Activated CD4-positive, alpha-beta T cell treated with anti-CD3 and anti-CD28 coated beads, Interleukin-2, amount 10 ng/mL, durations not matched to agents 24 days and 14 days (primary cell): ENCODE data around the gene MIEN1. TPM values are rescaled to one million over a fixed set of nuclear protein-coding genes. Genes with fewer than 3 reads are reported as not detected.

ENCODE experiments used
- DNase-seq: peaks from one replicate; pipeline ENCODE4 v3.0.0; 2022
- H3K27ac Mint-ChIP-seq: one replicate; pipeline ENCODE4 v1.8.0; 2022; ENCODE audit warnings: mild to moderate bottlenecking, mixed read lengths
- H3K27me3 Mint-ChIP-seq: one replicate; pipeline ENCODE4 v1.8.0; 2022; ENCODE audit warnings: mixed read lengths
- H3K36me3 Mint-ChIP-seq: one replicate; pipeline ENCODE4 v1.8.0; 2022; ENCODE audit warnings: low read depth, mild to moderate bottlenecking, mixed read lengths
- H3K4me1 Mint-ChIP-seq: one replicate; pipeline ENCODE4 v1.8.0; 2021; ENCODE audit warnings: mixed read lengths
- H3K4me3 Mint-ChIP-seq: one replicate; pipeline ENCODE4 v1.8.0; 2022; ENCODE audit warnings: mild to moderate bottlenecking, moderate library complexity, mixed read lengths
- H3K9me3 Mint-ChIP-seq: one replicate; pipeline ENCODE4 v1.8.0; 2021; ENCODE audit warnings: mixed read lengths
- intact Hi-C: fragments of 100-400 bp; cut with micrococcal nuclease; formaldehyde crosslinking; loops from one replicate; pipeline ENCODE4 v1.15.1; 2023
- total RNA-seq: library from RNA; stranded (reverse); gene quantifications from 2 replicates; pipeline ENCODE4 v1.2.3, GENCODE V29; 2022

MIEN1 gene
- total RNA-seq, 1 donor from 2014 or later: 29.8 TPM

DNA sequence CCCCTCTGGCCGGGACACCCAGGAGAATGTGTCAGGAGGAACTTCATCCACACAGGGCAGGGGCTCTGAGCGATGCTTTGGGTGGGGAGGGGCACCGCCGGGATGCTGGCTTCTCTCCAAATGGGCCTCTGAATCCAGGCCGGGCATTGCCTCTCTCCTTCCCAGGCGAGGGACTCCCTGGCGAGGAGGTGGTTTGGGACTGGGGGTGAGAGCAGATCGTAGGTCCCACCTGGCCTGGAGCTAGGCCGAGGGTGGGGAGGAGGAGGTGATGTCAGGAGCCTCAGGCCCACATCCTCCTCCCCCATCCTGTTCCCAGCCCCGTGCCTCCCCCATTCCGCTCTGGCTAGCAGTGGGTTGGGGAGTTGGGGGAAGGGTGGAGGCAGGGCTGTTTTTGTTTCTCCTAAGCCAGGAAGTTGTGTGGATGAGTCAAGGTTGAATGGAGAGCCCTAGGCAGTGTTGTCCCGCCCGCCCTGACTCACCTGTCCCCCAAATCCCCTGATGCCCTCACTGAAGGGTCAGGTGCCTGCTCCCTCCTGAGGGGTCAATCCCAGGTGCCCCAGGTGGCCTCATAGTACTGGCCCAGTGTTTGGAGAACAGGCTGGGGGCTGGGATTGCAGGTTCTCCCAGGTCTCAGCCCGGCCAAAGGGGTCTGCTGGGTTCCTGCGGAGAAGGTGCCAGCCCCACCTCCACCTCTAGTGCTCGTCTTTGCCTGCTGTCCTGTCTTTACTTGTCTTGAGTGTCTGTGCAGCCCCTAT lies 10.2 kb upstream of the MIEN1 start:
- Mint-ChIP-seq H3K9me3 (no peaks in the 10 kb centered on the region), H3K27me3 (peaks cover 15% of the 10 kb centered on the region), H3K4me1 (peaks cover 25% of the 10 kb centered on the region), H3K4me3 (no peak overlapping the region), H3K27ac (peak overlapping the region; percentile 45), H3K36me3 (no peaks in the 10 kb centered on the region)
- intact Hi-C loops: loop anchor here (5.0 kb wide), 1 partner anchor 48 kb away; no protein-coding TSS in a partner anchor
- DNase-seq: peak; percentile 65

DNA sequence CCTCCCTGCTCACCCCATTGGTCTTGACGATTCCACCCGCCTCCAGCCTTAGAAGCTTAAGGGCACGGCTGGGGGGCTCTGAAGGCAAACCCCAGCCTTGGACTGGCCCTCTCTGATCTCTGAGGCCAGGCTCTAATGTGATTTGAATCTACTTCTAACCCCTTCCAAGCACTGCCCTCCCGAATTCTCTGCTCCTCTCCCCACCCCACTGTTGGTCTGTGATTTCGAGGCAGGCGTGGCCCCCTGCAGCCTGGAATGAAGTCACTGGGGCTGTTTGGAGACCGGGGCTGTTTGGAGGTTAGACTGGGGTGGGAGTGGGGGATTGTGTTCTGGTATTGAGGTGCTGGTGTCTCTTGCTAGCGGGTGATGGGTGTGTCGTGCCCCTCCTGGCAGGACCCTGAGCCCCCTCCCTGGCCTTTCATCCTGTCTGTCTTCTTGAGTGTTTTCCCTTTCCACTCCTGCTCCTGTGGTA lies 9.6 kb upstream of the MIEN1 start:
- H3K4me3 Mint-ChIP-seq: no peak overlapping the region
- no peak for DNase-seq
- peaks cover 25% of the 10 kb centered on the region for H3K4me1 Mint-ChIP-seq
- H3K27me3 Mint-ChIP-seq: peaks cover 16% of the 10 kb centered on the region
- intact Hi-C loops: loop anchor here (5.0 kb wide), 1 partner anchor 48 kb away; no protein-coding TSS in a partner anchor
- no peaks in the 10 kb centered on the region for H3K9me3 Mint-ChIP-seq
- no peaks in the 10 kb centered on the region for H3K36me3 Mint-ChIP-seq
- H3K27ac Mint-ChIP-seq: peak overlapping the region; percentile 45

DNA sequence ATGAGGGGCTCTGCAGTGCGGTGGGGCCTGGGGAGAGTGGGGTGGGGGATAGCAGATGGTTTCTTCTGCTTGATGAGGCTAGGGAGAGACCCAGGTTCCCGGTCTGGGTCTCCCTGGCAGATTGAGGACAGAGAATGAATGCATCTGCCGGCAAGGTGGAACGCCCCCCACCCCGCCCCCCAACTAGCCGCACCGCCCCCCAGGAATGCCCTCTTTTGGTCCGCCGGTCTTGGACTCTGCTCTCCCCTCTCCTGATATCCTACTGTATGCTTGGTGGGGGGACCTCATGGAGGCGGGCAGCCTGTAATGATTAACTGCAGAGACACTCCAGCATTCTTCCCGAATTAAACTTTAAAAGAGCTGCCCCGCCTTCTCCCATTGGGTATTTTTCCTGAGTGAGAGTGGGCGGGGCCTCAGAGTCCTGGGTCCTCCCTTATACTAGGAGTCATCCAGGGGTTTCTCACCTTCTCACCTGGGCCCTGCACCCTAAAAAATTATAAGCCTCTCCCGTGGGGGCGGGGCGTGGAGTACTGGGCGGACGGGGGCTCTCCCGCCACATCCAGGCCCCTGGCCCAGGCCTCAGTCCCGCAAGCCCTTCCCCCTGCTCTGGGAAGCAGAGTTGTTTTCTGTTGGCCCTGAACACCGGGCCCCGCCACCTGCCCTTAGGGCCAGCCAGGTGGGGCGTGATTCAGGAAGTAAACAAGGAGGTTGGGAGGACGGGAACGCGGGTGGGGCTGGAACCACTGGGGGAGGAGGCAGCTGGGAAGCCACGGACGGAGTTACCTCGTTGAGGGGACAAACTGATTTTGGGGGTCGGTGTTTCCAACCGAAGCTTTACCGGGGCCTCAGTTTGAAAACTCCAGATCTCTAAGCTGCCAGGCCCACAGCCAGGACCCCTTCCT lies 8.9 kb upstream of the MIEN1 start:
- H3K27me3 Mint-ChIP-seq: peaks cover 18% of the 10 kb centered on the region
- H3K36me3 Mint-ChIP-seq: no peaks in the 10 kb centered on the region
- no peaks in the 10 kb centered on the region for H3K9me3 Mint-ChIP-seq
- H3K27ac Mint-ChIP-seq: no peak overlapping the region
- no peak for DNase-seq
- H3K4me3 Mint-ChIP-seq: peak overlapping the region; percentile 80
- peaks cover 25% of the 10 kb centered on the region for H3K4me1 Mint-ChIP-seq
- intact Hi-C loops: no loop called here

DNA sequence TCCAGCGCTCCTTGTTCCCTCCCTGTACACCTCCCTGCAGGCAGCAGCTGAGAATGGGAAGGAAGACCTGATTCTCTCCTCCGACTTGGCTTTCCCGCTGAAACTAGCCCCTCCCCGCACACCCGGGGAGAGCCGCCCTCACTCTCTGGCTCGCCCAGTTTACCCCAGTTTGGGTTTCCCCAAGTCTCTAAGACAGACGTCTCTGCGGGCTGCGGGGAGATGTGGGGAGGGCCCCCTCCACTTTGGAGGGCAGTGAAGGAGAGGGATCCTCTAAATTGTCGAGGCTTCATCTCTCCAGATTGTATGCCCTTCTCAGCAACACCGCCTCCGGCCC lies 8.2 kb upstream of the MIEN1 start:
- H3K4me1 Mint-ChIP-seq: peaks cover 25% of the 10 kb centered on the region
- H3K27ac Mint-ChIP-seq: peak overlapping the region; percentile 84
- H3K36me3 Mint-ChIP-seq: no peaks in the 10 kb centered on the region
- peak overlapping the region; percentile 80 for H3K4me3 Mint-ChIP-seq
- H3K9me3 Mint-ChIP-seq: no peaks in the 10 kb centered on the region
- peaks cover 18% of the 10 kb centered on the region for H3K27me3 Mint-ChIP-seq
- intact Hi-C loops: no loop called here
- peak; percentile 85 for DNase-seq

DNA sequence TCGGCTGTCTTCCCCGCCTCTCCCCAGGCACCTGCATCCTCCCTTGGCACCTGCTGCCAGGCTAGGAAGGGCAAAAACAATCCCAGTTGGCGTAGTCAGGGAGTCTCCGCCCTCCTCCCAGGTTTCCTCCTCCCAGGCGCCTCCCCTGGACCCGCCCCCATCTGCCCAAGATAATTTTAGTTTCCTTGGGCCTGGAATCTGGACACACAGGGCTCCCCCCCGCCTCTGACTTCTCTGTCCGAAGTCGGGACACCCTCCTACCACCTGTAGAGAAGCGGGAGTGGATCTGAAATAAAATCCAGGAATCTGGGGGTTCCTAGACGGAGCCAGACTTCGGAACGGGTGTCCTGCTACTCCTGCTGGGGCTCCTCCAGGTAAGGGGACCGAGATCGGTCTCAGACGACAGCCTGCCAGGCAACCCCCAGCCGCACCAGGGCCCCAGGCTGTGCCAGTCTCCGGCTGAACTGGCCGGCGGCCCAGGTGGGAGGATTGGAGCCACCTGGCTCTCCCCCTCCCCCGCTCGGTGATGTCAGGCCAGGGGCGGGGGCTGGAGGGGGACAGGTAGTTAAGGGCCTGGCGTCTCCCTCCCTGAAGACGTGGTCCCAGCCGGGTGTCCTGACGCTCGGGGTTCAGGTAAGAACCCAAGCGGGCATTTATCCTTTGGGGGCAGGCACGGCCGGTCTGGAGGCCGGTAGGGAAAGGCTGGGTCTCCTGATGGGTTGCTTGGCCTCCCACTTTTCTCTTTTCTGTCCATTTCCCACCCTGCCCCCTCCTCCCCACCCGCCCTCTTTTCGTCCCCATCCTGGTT lies 7.6 kb upstream of the MIEN1 start, which contains the start of gene GRB7:
GRB7 (plus strand) TSS at position 179 of the 808 bp plus-strand sequence. CDS start 4,364 bp downstream, outside the sequence.
- no peaks in the 10 kb centered on the region for H3K9me3 Mint-ChIP-seq
- intact Hi-C loops: no loop called here
- H3K4me1 Mint-ChIP-seq: peaks cover 25% of the 10 kb centered on the region
- DNase-seq: peak; percentile 64
- peak within 1 kb of the TSS; percentile 80 for H3K4me3 Mint-ChIP-seq
- H3K27ac Mint-ChIP-seq: peak within 1 kb of the TSS; percentile 84
- peaks cover 18% of the 10 kb centered on the region for H3K27me3 Mint-ChIP-seq
- H3K36me3 Mint-ChIP-seq: no peaks in the 10 kb centered on the region

DNA sequence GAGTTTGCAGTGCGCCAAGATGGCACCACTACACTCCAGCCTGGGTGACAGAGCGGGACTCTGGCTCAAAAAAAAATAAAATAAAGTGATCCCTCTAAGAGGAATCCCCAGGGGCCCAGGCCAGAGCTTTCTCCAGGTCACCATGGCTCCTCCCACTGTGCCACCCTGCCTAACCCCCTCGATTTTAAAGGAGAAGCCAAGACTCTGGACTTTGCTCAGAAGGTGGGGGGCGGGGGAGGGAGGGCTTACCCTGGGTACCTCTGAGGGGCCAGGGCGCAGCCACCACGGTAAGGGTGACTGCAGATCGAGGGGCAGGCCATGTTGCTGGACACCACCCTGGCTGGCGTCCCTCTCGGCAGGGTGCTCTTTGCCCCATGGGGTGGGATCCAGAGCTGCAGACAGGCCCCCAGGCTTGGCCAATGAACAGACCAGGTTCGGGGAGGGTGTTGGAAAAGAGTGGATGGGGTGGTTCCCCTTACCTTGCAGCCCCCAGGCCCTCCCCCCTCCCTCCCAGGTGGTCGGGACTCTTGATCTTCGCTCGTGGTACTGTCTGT lies 7.0 kb upstream of the MIEN1 start:
- DNase-seq: no peak
- no peak overlapping the region for H3K4me3 Mint-ChIP-seq
- H3K4me1 Mint-ChIP-seq: peaks cover 25% of the 10 kb centered on the region
- intact Hi-C loops: no loop called here
- H3K36me3 Mint-ChIP-seq: no peaks in the 10 kb centered on the region
- peaks cover 18% of the 10 kb centered on the region for H3K27me3 Mint-ChIP-seq
- H3K27ac Mint-ChIP-seq: no peak overlapping the region
- H3K9me3 Mint-ChIP-seq: no peaks in the 10 kb centered on the region

DNA sequence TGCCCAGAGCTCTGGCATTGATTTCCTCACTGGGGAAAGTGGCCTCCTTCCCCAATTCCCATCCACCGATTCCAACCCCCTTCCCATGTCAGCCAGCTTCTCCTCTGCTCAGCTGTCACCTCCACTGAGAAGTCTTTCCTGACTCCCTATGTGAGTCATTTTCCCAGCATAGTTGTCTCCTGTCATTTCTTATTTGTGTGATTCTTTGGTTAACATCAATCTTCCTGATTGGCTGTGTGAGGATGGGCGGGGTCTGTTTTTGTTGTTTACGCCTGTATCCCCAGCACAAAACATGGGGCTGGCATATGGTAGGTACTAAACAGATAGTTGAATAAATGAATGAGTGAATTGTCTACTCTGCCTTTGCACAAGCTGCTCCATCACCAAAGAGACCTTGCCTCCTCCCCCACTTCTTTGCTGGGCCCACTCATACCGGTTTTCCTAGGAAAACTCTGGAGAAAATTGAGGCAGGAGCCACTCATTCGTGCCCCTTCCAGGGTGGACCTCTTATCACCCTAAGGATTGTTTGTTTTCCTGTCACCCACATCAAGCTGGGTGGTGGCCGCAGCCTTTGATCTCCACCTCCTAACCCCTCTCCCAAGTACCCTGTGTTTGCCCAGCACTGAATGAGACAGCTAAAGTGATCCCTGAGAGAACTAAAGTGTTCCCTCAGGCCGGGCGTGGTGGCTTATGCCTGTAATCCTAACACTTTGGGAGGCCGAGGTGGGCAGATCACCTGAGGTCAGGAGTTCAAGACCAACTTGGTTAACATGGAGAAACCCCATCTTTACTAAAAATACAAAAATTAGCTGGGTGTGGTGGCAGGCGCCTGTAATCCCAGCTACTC lies 6.2 kb upstream of the MIEN1 start:
- intact Hi-C loops: no loop called here
- no peak overlapping the region for H3K27ac Mint-ChIP-seq
- no peak for DNase-seq
- peaks cover 18% of the 10 kb centered on the region for H3K27me3 Mint-ChIP-seq
- no peaks in the 10 kb centered on the region for H3K9me3 Mint-ChIP-seq
- H3K4me3 Mint-ChIP-seq: no peak overlapping the region
- peaks cover 25% of the 10 kb centered on the region for H3K4me1 Mint-ChIP-seq
- no peaks in the 10 kb centered on the region for H3K36me3 Mint-ChIP-seq

DNA sequence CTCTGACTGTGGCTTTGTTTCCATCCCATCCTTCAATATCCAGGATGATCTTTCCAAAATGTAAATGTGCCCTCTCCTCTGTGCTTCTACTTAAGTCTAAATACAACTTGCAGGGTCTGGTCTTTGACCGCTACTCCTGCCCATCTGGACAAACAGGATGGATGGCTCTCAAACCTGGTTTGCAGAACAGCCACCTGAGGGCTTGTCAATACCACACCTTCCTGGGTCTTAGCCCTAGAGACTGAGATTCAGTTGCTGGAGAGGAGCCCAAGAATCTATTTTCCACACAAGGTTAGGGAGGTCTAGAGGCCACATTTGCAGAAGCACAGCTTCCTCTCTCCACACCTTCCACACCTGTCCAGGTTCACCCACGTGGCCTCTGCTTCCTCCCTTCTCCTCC lies 5.5 kb upstream of the MIEN1 start:
- H3K4me1 Mint-ChIP-seq: peaks cover 25% of the 10 kb centered on the region
- intact Hi-C loops: no loop called here
- H3K9me3 Mint-ChIP-seq: no peaks in the 10 kb centered on the region
- no peaks in the 10 kb centered on the region for H3K36me3 Mint-ChIP-seq
- H3K27me3 Mint-ChIP-seq: peaks cover 18% of the 10 kb centered on the region
- no peak overlapping the region for H3K27ac Mint-ChIP-seq
- H3K4me3 Mint-ChIP-seq: no peak overlapping the region
- no peak for DNase-seq

DNA sequence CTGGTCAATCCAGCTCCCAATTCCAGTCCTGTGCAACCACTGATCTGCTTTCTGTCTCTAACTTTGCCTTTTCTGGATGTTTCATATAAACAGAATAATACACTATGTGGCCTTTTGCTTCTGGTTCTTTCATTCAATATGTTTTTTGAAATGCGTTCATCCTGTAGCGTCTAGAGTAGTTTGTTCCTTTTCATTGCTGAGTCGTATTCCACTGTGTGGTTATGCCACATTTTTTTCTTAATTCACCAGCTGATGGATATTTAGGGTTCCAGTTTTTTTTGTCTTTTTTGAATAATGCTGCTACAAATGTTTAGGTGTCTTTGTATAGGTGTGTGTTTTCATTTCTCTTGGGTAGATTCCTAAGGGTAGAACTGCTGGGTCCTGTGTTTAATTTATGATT lies 2.3 kb upstream of the MIEN1 start:
- Mint-ChIP-seq H3K27me3 (peaks cover 13% of the 10 kb centered on the region), H3K4me3 (no peak overlapping the region), H3K36me3 (peaks cover 12% of the 10 kb centered on the region), H3K27ac (no peak overlapping the region), H3K9me3 (no peaks in the 10 kb centered on the region), H3K4me1 (peaks cover 21% of the 10 kb centered on the region)
- DNase-seq: no peak
- intact Hi-C loops: loop anchor here (5.0 kb wide), 1 partner anchor 45 kb away; the partner anchor contains the start of gene PGAP3

DNA sequence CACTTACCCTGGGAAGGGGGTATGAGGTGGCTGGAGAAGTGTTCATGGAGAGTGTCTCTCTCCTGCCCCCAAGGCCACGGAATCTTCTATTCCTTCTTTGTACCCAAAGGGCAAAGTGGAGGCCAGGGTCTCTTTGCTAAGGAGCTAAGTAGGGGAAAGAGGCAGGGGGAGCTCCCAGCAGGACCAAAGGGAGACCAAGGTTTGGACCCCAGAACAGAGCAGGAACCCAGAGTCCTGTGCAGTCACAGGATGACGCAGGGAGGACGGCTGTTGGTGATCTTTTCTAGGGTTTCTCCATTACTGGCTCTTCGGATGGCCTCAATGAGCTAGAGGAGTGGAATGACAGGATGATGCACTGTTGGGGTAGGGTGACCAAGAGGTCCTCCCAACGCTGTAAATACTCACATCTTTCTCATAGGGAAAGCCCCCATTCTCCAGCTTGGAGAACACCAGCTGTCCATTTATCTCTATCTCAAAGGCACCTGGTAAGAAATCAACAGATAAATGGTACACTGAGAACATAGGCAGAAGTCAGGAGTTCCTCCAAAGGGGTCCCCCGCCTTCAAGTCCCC lies 966 bp downstream of the MIEN1 start:
- Mint-ChIP-seq H3K4me3 (peak overlapping the region; percentile 95), H3K9me3 (no peaks in the 10 kb centered on the region), H3K27ac (peak overlapping the region; percentile 92), H3K27me3 (no peaks in the 10 kb centered on the region), H3K36me3 (peaks cover 17% of the 10 kb centered on the region), H3K4me1 (peaks cover 16% of the 10 kb centered on the region)
- DNase-seq: no peak
- intact Hi-C loops: no loop called here

DNA sequence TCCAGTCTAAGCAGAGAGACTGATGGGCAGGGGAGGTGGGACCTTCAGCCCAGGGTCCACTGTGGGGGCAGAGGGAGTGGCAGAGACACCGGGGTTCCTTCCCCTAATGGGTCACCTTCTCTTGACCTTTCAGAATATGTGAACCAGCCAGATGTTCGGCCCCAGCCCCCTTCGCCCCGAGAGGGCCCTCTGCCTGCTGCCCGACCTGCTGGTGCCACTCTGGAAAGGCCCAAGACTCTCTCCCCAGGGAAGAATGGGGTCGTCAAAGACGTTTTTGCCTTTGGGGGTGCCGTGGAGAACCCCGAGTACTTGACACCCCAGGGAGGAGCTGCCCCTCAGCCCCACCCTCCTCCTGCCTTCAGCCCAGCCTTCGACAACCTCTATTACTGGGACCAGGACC lies 2.8 kb downstream of the MIEN1 start:
- no peaks in the 10 kb centered on the region for H3K9me3 Mint-ChIP-seq
- peaks cover 17% of the 10 kb centered on the region for H3K36me3 Mint-ChIP-seq
- peaks cover 16% of the 10 kb centered on the region for H3K4me1 Mint-ChIP-seq
- H3K27ac Mint-ChIP-seq: no peak overlapping the region
- intact Hi-C loops: no loop called here
- no peaks in the 10 kb centered on the region for H3K27me3 Mint-ChIP-seq
- no peak overlapping the region for H3K4me3 Mint-ChIP-seq
- no peak for DNase-seq

DNA sequence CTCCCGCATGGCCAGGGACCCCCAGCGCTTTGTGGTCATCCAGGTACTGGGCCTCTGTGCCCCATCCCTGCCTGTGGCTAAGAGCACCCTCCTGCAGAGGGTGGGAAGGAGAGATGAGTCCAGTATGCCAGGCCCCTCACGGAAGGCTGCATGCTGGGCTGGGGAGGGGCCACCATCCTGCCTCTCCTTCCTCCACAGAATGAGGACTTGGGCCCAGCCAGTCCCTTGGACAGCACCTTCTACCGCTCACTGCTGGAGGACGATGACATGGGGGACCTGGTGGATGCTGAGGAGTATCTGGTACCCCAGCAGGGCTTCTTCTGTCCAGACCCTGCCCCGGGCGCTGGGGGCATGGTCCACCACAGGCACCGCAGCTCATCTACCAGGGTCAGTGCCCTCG lies 3.7 kb downstream of the MIEN1 start:
- no peak overlapping the region for H3K27ac Mint-ChIP-seq
- intact Hi-C loops: no loop called here

More for the DNA sequence above, 3.7 kb downstream of the MIEN1 start:
- Mint-ChIP-seq H3K4me3 (no peak overlapping the region), H3K27me3 (no peaks in the 10 kb centered on the region), H3K9me3 (no peaks in the 10 kb centered on the region), H3K36me3 (peaks cover 17% of the 10 kb centered on the region), H3K4me1 (peaks cover 16% of the 10 kb centered on the region)
- no peak for DNase-seq
